MM.1S (cell line): ENCODE data around the gene ZC3H12C.

Experiments
- DNase-seq: peaks from one replicate; pipeline ENCODE4 v3.0.0-alpha.2; 2015
- H2AFZ ChIP-seq: fragments of 300-600 bp; sonication (generic); 2 replicates; pipeline ENCODE4 v1.6.0; 2016; ENCODE audit warnings: antibody characterized with exemption, low read length
- H3F3A ChIP-seq: fragments of 300-600 bp; sonication (generic); 2 replicates; pipeline ENCODE4 v1.6.1; 2016; ENCODE audit warnings: mild to moderate bottlenecking, antibody characterized with exemption, low read length, moderate library complexity, mixed read lengths; ENCODE audit not compliant: insufficient read depth
- H3K27ac ChIP-seq: fragments of 300-600 bp; sonication (generic); 2 replicates; pipeline ENCODE4 v1.5.1; 2016; ENCODE audit warnings: mild to moderate bottlenecking, low read length
- H3K27me3 ChIP-seq: fragments of 300-600 bp; sonication (generic); replicated peaks from 2 replicates; pipeline ENCODE4 v1.6.0; 2016; ENCODE audit warnings: low read length; ENCODE audit not compliant: insufficient read depth
- H3K36me3 ChIP-seq: fragments of 300-600 bp; sonication (generic); replicated peaks from 2 replicates; pipeline ENCODE4 v1.6.1; 2016; ENCODE audit warnings: mild to moderate bottlenecking, low read length, mixed read lengths; ENCODE audit not compliant: insufficient read depth
- H3K4me1 ChIP-seq: fragments of 300-600 bp; sonication (generic); 2 replicates; pipeline ENCODE4 v1.6.1; 2016; ENCODE audit warnings: low read length, mixed read lengths
- H3K4me2 ChIP-seq: fragments of 300-600 bp; sonication (generic); 2 replicates; pipeline ENCODE4 v1.6.0; 2016; ENCODE audit warnings: low read depth, low read length
- H3K4me3 ChIP-seq: fragments of 300-600 bp; sonication (generic); 2 replicates; pipeline ENCODE4 v1.5.1; 2016; ENCODE audit warnings: low read length, mixed read lengths
- H3K79me2 ChIP-seq: fragments of 300-600 bp; sonication (generic); 2 replicates; pipeline ENCODE4 v1.6.1; 2016; ENCODE audit warnings: mixed run types, low read length, mixed read lengths
- H3K9ac ChIP-seq: fragments of 300-600 bp; sonication (generic); 2 replicates; pipeline ENCODE4 v1.6.1; 2016; ENCODE audit warnings: low read length, mixed read lengths
- H3K9me2 ChIP-seq: fragments of 300-600 bp; sonication (generic); replicated peaks from 2 replicates; pipeline ENCODE4 v1.6.1; 2016; ENCODE audit warnings: mild to moderate bottlenecking, low read length, mixed read lengths; ENCODE audit not compliant: insufficient read depth
- H3K9me3 ChIP-seq: fragments of 300-600 bp; sonication (generic); replicated peaks from 2 replicates; pipeline ENCODE4 v1.6.1; 2016; ENCODE audit warnings: mild to moderate bottlenecking, low read length, mixed read lengths; ENCODE audit not compliant: insufficient read depth
- H4K20me1 ChIP-seq: fragments of 300-600 bp; sonication (generic); 2 replicates; pipeline ENCODE4 v1.6.1; 2016; ENCODE audit warnings: mild to moderate bottlenecking, low read length, moderate library complexity, mixed read lengths; ENCODE audit not compliant: insufficient read depth
- CTCF ChIP-seq: fragments of 300-600 bp; sonication (generic); IDR thresholded peaks from 2 replicates; pipeline ENCODE4 v1.5.1; 2016; ENCODE audit warnings: antibody characterized with exemption, low read length, mixed read lengths
- EZH2 ChIP-seq: fragments of 300-600 bp; sonication (generic); optimal IDR thresholded peaks from 2 replicates; pipeline ENCODE3; 2017; ENCODE audit warnings: low read depth, mild to moderate bottlenecking, antibody characterized with exemption, low read length, mixed read lengths
- EZH2phosphoT487 ChIP-seq: fragments of 300-600 bp; sonication (generic); IDR thresholded peaks from 2 replicates; pipeline ENCODE4 v1.6.1; 2018; ENCODE audit warnings: antibody characterized with exemption, low read length

Gene ZC3H12C

GRCh38 chr11:110098645-110099044, 5.5 kb downstream of the ZC3H12C start:
- peak; percentile 36 for DNase-seq
- H3K9me2 ChIP-seq = no peaks in the 10 kb centered on the region
- peak; percentile 34; the same call in 1 of the 2 replicates for TF ChIP-seq CTCF
- no peak for TF ChIP-seq EZH2
- H3K4me3 ChIP-seq = no peak overlapping the region
- no peaks in the 10 kb centered on the region for H3K9me3 ChIP-seq
- H3K27me3 ChIP-seq = no peaks in the 10 kb centered on the region
- H3K4me1 ChIP-seq = 0 out of 2 replicates have a peak, but pooled peaks cover 4% of the 10 kb centered on the region
- H3K79me2 ChIP-seq = peaks cover 83% of the 10 kb centered on the region
- no peaks in the 10 kb centered on the region for H4K20me1 ChIP-seq
- no peaks in the 10 kb centered on the region for H3K36me3 ChIP-seq
- no peak overlapping the region for H3K4me2 ChIP-seq
- H3F3A ChIP-seq = no peaks in the 10 kb centered on the region
- no peak overlapping the region for H3K27ac ChIP-seq
- no peak overlapping the region for H2AFZ ChIP-seq
- no peak overlapping the region for H3K9ac ChIP-seq

GRCh38 chr11:110100476-110101240, 7.5 kb downstream of the ZC3H12C start:
- H3F3A ChIP-seq = no peaks in the 10 kb centered on the region
- no peaks in the 10 kb centered on the region for H4K20me1 ChIP-seq
- no peaks in the 10 kb centered on the region for H3K9me3 ChIP-seq
- no peak overlapping the region for H3K9ac ChIP-seq
- no peaks in the 10 kb centered on the region for H3K4me1 ChIP-seq
- H3K79me2 ChIP-seq = peaks cover 73% of the 10 kb centered on the region
- H3K27ac ChIP-seq = no peak overlapping the region
- no peaks in the 10 kb centered on the region for H3K36me3 ChIP-seq
- DNase-seq = no peak
- H3K27me3 ChIP-seq = no peaks in the 10 kb centered on the region
- no peaks in the 10 kb centered on the region for H3K9me2 ChIP-seq
- TF ChIP-seq EZH2phosphoT487 (no peak), EZH2 (no peak), CTCF (no peak)
- no peak overlapping the region for H3K4me3 ChIP-seq
- no peak overlapping the region for H3K4me2 ChIP-seq
- H2AFZ ChIP-seq = no peak overlapping the region

- DNase-seq = no peak
- no peak for TF ChIP-seq EZH2
- TF ChIP-seq EZH2phosphoT487 = no peak
- H3K4me3 ChIP-seq = no peak overlapping the region
Measured at GRCh38 chr11:110106713-110107274, 13.6 kb downstream of the ZC3H12C start.

GRCh38 chr11:110110854-110111253, 17.7 kb downstream of the ZC3H12C start:
- Histone ChIP-seq H2AFZ (no peak overlapping the region), H3K4me3 (no peak overlapping the region), H3K27ac (no peak overlapping the region), H3K9me2 (no peaks in the 10 kb centered on the region), H3K27me3 (no peaks in the 10 kb centered on the region), H3K9me3 (no peaks in the 10 kb centered on the region), H3K9ac (no peak overlapping the region), H3K4me2 (no peak overlapping the region), H3K4me1 (no peaks in the 10 kb centered on the region), H3K36me3 (no peaks in the 10 kb centered on the region), H3F3A (no peaks in the 10 kb centered on the region), H3K79me2 (peaks cover 12% of the 10 kb centered on the region), H4K20me1 (no peaks in the 10 kb centered on the region)
- DNase-seq = no peak
- TF ChIP-seq CTCF (no peak), EZH2phosphoT487 (no peak), EZH2 (no peak)

More at GRCh38 chr11:110106713-110107274, 13.6 kb downstream of the ZC3H12C start:
- no peaks in the 10 kb centered on the region for H3K27me3 ChIP-seq
- no peaks in the 10 kb centered on the region for H3K9me3 ChIP-seq
- no peak overlapping the region for H3K9ac ChIP-seq
- no peaks in the 10 kb centered on the region for H3K36me3 ChIP-seq
- H3K4me1 ChIP-seq = no peaks in the 10 kb centered on the region
- no peaks in the 10 kb centered on the region for H4K20me1 ChIP-seq
- H3K79me2 ChIP-seq = peaks cover 34% of the 10 kb centered on the region
- H3K27ac ChIP-seq = no peak overlapping the region
- H2AFZ ChIP-seq = no peak overlapping the region
- H3K4me2 ChIP-seq = no peak overlapping the region
- H3F3A ChIP-seq = no peaks in the 10 kb centered on the region
- H3K9me2 ChIP-seq = no peaks in the 10 kb centered on the region
